GM06990 (cell line): ENCODE data around the gene RASD2.

ENCODE experiments used
- DNase-seq: peaks from one replicate; pipeline ENCODE4 v3.0.0-alpha.2; 2011; ENCODE audit not compliant: insufficient read length; ENCODE audit errors: extremely low read depth
- H3K27me3 ChIP-seq: replicated peaks from 2 replicates; pipeline ENCODE4 v1.6.0; 2011; ENCODE audit warnings: low read length; ENCODE audit not compliant: control insufficient read depth, insufficient read depth
- H3K36me3 ChIP-seq: 2 replicates; pipeline ENCODE4 v1.5.1; 2011; ENCODE audit warnings: low read length; ENCODE audit not compliant: control insufficient read depth, insufficient read depth
- H3K4me3 ChIP-seq: replicated peaks from 2 replicates; pipeline ENCODE4 v1.5.1; 2011; ENCODE audit warnings: low read depth, mild to moderate bottlenecking, control low read depth, low read length
- CTCF ChIP-seq: IDR thresholded peaks from 2 replicates; pipeline ENCODE4 v1.5.1; 2011; ENCODE audit warnings: low read length, control low read depth, mild to moderate bottlenecking, inconsistent platforms; ENCODE audit not compliant: insufficient read depth, poor library complexity, severe bottlenecking

Gene RASD2

GRCh38 chr22:35517207-35517606 lies 23.4 kb upstream of the RASD2 start:
- Histone ChIP-seq H3K4me3 (no peak overlapping the region), H3K36me3 (no peaks in the 10 kb centered on the region), H3K27me3 (no peaks in the 10 kb centered on the region; the same call in none of the 2 replicates)
- TF ChIP-seq CTCF = no peak
- no peak for DNase-seq

GRCh38 chr22:35517769-35518530 lies 22.7 kb upstream of the RASD2 start:
- no peak overlapping the region for H3K4me3 ChIP-seq
- DNase-seq = no peak
- TF ChIP-seq CTCF = no peak
- H3K36me3 ChIP-seq = no peaks in the 10 kb centered on the region
- no peaks in the 10 kb centered on the region; the same call in none of the 2 replicates for H3K27me3 ChIP-seq

GRCh38 chr22:35518811-35519210 lies 21.8 kb upstream of the RASD2 start:
- H3K36me3 ChIP-seq = no peaks in the 10 kb centered on the region
- DNase-seq = no peak
- H3K27me3 ChIP-seq = no peaks in the 10 kb centered on the region; the same call in none of the 2 replicates
- no peak for TF ChIP-seq CTCF
- H3K4me3 ChIP-seq = no peak overlapping the region

GRCh38 chr22:35519306-35520000 lies 21.2 kb upstream of the RASD2 start:
- TF ChIP-seq CTCF = no peak

GRCh38 chr22:35521358-35522224 lies 19.0 kb upstream of the RASD2 start:
- H3K36me3 ChIP-seq = no peaks in the 10 kb centered on the region
- TF ChIP-seq CTCF = no peak
- H3K4me3 ChIP-seq = no peak overlapping the region
- peaks cover 1% of the 10 kb centered on the region for H3K27me3 ChIP-seq
- DNase-seq = no peak

More at GRCh38 chr22:35519306-35520000, 21.2 kb upstream of the RASD2 start:
- H3K27me3 ChIP-seq = no peaks in the 10 kb centered on the region; the same call in none of the 2 replicates
- H3K4me3 ChIP-seq = no peak overlapping the region
- no peaks in the 10 kb centered on the region for H3K36me3 ChIP-seq
- no peak for DNase-seq
